Measurements from ENCODE around the gene TMEM11.

The TMEM11 gene

DNA sequence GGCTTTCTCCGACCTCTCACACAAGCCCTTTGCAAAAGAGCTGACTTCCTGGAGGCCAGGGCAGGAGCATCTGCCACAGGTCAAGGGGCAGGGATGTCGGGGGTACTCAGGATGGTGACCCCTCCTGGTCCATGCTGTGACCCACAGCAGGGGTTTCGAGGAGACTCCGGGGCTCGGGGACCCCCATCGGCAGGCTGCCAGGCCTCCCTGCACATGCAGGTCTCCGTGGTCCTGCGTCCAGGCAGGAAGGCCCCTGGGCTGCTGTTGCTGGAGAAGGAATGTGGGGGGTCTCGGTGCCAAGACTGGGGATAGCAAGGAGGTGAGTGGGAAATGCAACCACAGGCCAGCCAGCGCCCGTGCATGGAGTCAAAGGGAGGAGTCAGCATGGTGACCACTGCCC is 27.6 kb upstream of the TMEM11 start:
- DNase-seq (ENCODE audit: insufficient read length, low spot score) (no peak), FAIRE-seq (no peak)
- TF ChIP-seq, protein P1, sequence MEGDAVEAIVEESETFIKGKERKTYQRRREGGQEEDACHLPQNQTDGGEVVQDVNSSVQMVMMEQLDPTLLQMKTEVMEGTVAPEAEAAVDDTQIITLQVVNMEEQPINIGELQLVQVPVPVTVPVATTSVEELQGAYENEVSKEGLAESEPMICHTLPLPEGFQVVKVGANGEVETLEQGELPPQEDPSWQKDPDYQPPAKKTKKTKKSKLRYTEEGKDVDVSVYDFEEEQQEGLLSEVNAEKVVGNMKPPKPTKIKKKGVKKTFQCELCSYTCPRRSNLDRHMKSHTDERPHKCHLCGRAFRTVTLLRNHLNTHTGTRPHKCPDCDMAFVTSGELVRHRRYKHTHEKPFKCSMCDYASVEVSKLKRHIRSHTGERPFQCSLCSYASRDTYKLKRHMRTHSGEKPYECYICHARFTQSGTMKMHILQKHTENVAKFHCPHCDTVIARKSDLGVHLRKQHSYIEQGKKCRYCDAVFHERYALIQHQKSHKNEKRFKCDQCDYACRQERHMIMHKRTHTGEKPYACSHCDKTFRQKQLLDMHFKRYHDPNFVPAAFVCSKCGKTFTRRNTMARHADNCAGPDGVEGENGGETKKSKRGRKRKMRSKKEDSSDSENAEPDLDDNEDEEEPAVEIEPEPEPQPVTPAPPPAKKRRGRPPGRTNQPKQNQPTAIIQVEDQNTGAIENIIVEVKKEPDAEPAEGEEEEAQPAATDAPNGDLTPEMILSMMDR (IDR thresholded peaks at IDR 0.05; ENCODE audit: insufficient read depth, missing control alignments) = no peak

DNA sequence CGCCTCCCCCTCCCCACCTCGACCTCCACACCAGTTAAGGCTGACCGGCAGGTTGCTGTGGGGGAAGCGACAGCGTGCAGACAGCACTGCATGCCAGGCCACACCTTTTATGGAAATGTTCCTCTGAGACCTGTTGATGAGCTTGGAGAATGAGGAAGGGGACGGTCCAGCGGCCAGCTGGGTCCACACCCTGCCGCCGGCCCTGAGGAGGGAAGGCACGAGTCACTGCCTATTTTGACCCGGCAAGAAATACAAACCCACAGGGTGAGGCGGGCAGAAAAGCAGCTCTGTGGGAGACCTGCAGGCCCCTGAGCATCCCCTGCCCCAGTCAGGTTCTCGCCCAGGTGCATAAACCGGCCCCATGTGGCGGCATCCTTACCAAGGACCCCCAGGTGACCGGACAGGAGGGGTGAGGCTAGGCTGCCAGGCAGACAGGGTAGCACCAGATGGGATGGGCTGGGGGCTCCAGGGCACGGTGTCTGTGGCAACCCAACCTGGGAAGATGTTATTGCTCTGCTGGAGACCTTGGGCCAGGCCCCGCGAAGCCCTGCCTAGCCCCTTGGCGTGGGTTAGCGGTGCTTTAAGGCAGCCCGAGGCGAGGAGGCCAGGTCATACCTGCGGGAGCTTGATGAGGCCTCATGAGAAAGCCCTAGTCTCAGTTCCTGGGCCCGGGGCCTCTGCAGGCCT is 26.6 kb upstream of the TMEM11 start:
- TF ChIP-seq, protein P1 (IDR thresholded peaks at IDR 0.05; ENCODE audit: insufficient read depth, missing control alignments) = no peak
- no peak for FAIRE-seq

DNA sequence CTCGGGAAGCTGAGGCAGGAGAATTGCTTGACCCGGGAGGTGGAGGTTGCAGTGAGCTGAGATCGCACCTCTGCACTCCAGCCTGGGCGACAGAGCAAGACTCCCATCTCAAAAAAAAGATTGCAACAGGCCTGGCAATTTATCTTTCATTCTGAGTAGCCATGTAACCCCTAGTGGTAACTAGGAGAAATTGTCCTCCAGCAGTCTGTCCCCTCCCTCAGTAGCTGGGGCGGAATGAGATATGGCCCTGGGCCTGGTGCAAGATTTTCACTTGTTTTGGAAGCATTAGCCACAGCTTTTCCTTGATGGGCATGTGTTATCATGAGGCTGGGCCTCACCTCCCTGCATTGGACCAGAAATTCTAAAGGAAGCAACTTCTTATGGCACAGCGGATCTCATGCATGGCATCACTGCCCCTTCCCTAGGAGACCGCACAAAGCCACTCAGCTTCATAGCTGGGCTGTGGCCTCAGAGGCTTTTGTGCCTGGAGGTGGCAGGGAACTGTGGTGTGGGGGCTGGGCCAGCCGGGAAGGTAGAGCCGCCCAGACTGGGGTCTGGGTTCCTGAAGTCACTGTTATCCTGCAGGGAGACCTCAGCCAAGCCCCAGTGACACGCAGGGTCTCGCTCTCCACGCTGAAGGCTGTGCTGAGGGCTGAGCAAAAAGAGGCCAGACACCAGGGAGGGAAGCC is 25.9 kb upstream of the TMEM11 start:
- TF ChIP-seq, protein P1 (IDR thresholded peaks at IDR 0.05; ENCODE audit: insufficient read depth, missing control alignments) = peak; percentile 26
- peak; percentile 59 for DNase-seq (ENCODE audit: insufficient read length, low spot score)
- no peak for FAIRE-seq

More for the DNA sequence above, 26.6 kb upstream of the TMEM11 start:
- no peak for DNase-seq (ENCODE audit: insufficient read length, low spot score)

DNA sequence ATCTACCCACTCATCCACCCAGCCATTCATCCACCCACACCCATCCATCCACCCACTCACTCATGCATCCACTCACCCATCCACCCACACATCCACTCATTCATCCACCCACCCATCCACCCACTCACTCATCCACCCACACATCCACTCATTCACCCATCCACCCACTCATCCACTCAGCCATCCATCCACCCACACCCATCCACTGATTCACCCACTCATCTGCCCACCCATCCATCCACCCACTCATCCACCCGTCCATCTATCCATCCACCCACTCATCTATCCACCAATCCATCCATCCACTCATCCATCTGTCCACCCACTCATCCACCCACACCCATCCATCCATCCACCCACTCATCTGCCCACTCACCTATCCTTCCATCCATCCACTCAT is 22.0 kb upstream of the TMEM11 start:
- DNase-seq (ENCODE audit: insufficient read length, low spot score) (no peak), FAIRE-seq (no peak)
- TF ChIP-seq, protein P1 (IDR thresholded peaks at IDR 0.05; ENCODE audit: insufficient read depth, missing control alignments) = no peak

DNA sequence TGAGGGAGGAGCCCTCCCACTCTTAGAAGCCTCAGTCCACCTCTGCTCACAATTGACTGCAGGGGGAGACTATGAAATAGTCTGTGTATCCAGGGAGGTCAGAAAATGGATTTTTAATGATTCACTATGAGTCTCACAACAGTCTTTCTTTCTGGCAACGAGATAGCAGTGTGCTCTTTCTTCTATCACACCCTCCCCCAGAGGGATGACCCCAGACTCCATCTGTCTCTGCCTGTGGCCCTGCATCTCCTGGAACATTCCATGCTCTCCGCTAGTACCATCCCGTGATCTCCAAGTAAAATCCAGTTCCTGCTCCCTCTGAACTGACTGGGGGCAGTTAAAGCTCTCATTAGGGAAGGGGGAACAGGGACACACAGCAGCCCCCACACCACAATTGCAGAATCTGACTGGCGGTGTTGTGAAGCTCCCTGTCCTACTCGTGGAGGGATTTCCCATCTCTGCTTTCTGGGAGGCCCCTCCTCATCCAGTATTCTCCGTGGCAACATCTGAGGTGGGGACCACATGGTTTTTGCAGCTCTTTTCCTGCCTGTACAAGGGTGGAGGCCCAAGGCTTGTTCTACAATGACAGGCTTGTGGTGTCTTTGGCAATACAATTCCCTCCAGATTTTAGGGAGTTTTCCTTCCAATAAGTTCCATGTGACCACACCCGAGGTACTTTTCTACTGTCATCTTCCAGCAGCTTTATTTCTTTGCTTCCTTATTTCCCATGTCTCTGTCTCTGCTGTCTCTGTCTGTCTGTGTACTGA is 19.8 kb upstream of the TMEM11 start:
- TF ChIP-seq, protein P1 (IDR thresholded peaks at IDR 0.05; ENCODE audit: insufficient read depth, missing control alignments) = no peak
- DNase-seq (ENCODE audit: insufficient read length, low spot score) (no peak), FAIRE-seq (no peak)

DNA sequence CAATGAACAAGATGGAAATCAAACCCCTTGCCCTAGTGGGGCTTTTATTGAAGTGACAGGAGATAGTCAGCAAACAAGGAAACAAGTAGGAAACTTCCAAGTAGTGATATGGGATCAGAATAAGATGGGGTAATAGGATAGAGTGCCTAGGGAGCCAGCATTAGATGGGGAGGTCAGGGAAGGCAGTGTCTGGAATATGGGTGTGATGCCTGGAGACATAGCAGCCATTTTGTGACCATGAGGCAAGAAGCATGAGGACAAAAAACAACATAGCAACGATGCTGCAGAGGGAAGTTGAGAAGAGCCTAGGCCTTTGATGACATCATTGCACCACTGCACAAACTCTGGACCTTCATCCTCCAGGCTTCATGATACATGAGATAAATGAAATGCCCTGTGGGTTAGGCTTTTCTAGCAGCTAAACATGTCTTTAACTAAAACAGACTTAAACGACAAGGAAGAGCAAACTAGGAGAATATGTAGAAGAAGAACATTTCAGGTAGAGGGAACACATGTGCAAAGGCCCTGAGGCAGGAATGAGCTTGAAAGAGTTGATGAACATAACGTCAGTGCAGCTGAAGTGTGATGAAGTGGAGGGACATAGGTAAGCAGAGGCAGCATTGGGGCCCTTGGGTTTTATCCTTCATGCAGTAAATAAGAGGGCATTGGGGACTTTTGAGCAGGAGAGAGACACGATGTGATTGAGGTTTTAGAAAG is 18.2 kb upstream of the TMEM11 start:
- FAIRE-seq = no peak
- DNase-seq (ENCODE audit: insufficient read length, low spot score) = no peak
- TF ChIP-seq, protein P1 (IDR thresholded peaks at IDR 0.05; ENCODE audit: insufficient read depth, missing control alignments) = no peak
